HCT116 (cell line): ENCODE results near the gene BRIP1. TPM values are rescaled to one million over a fixed set of nuclear protein-coding genes. Genes with fewer than 3 reads are reported as not detected.

Source experiments
- ATAC-seq: fragments of 200-7000 bp; cut with Tn5 transposase; 2 replicates; pipeline ENCODE4 v1.9.1; 2020; ENCODE audit warnings: mild to moderate bottlenecking, moderate library complexity
- BruUV-seq: library from RNA; stranded (reverse); fragments of 400-500 nt; replicated peaks from 2 replicates; lab custom pipeline; 2021; lab: Mats Ljungman, UMichigan
- CTCF ChIA-PET: fragments of 300-600 bp; sonication (Branson Sonifier 250); formaldehyde crosslinking; loops from one replicate; lab custom pipeline; 2021; ENCODE audit warnings: antibody characterized with exemption; lab: Charles Lee
- POLR2A ChIA-PET: fragments of 300-600, 350-600 bp; sonication (Branson Sonifier 250); formaldehyde crosslinking; loops from one replicate; lab custom pipeline; 2021; ENCODE audit warnings: antibody characterized with exemption; lab: Charles Lee
- RAD21 ChIA-PET, 2 experiments: fragments of 300-600 bp; sonication (Branson Sonifier 250); formaldehyde crosslinking; loops; one replicate each; lab custom pipeline; 2023; ENCODE audit warnings: low total read pairs in 2 of 2; ENCODE audit not compliant: uncharacterized antibody in 2 of 2, unreplicated experiment in 2 of 2, low non-redundant PET in 1 of 2; lab: Charles Lee
- DNase-seq: peaks from one replicate; pipeline ENCODE4 v3.0.0-alpha.2; 2010; ENCODE audit warnings: low read depth, low spot score
- H2AFZ ChIP-seq: fragments of 200-600 bp; shearing (Covaris generic), sonication (generic); 2 replicates; pipeline ENCODE4 v1.6.1; 2017; ENCODE audit warnings: low read depth, mixed run types, mixed read lengths, antibody characterized with exemption, low read length; ENCODE audit not compliant: poor library complexity, severe bottlenecking
- H3K27ac ChIP-seq: 2 replicates; pipeline ENCODE4 v1.5.1; 2012; ENCODE audit warnings: low read depth, low read length
- H3K27me3 ChIP-seq: fragments of 200-600 bp; sonication (generic); 2 replicates; pipeline ENCODE4 v1.6.1; 2016; ENCODE audit warnings: mixed run types, low read length, mixed read lengths; ENCODE audit not compliant: insufficient read depth
- H3K36me3 ChIP-seq, 2 experiments: fragments of 200-500 bp in 1 of 2; fragments of 200-600 bp in 1 of 2; sonication (Bioruptor generic) in 1 of 2; sonication (generic) in 1 of 2; 2 replicates each; pipeline versions ENCODE4 v1.5.1 to v1.6.1; 2014 to 2016; ENCODE audit warnings: low read length in 2 of 2, inconsistent platforms in 1 of 2, mixed read lengths in 1 of 2, mixed run types in 1 of 2; ENCODE audit not compliant: insufficient read depth in 2 of 2, control insufficient read depth in 1 of 2
- H3K4me1 ChIP-seq, 2 experiments: fragments of 200-600 bp in 1 of 2; sonication (generic) in 1 of 2; 2 replicates each; pipeline versions ENCODE4 v1.5.1 to v1.6.1; 2012 to 2017; ENCODE audit warnings: low read length in 2 of 2, inconsistent platforms in 1 of 2, mild to moderate bottlenecking in 1 of 2, mixed read lengths in 1 of 2, mixed run types in 1 of 2, moderate library complexity in 1 of 2; ENCODE audit not compliant: insufficient read depth in 2 of 2, control insufficient read depth in 1 of 2
- H3K4me2 ChIP-seq: fragments of 200-600 bp; sonication (generic); 2 replicates; pipeline ENCODE4 v1.6.1; 2017; ENCODE audit warnings: mixed run types, low read length, mixed read lengths
- H3K4me3 ChIP-seq, 2 experiments: fragments of 200-600 bp in 1 of 2; sonication (generic) in 1 of 2; replicated peaks in 1 of 2; 2 replicates each; pipeline ENCODE4 v1.5.1; 2011 to 2016; ENCODE audit warnings: low read length in 2 of 2, control low read depth in 1 of 2, low read depth in 1 of 2, mild to moderate bottlenecking in 1 of 2, mixed read lengths in 1 of 2, mixed run types in 1 of 2
- H3K79me2 ChIP-seq: fragments of 200-600 bp; sonication (generic); 2 replicates; pipeline ENCODE4 v1.6.1; 2017; ENCODE audit warnings: mild to moderate bottlenecking, mixed run types, low read length, moderate library complexity, mixed read lengths; ENCODE audit not compliant: insufficient read depth
- H3K9ac ChIP-seq: fragments of 200-600 bp; sonication (generic); 2 replicates; pipeline ENCODE4 v1.6.1; 2016; ENCODE audit warnings: low read length, mixed read lengths
- H3K9me2 ChIP-seq: fragments of 200-600 bp; sonication (generic), shearing (Covaris generic); 2 replicates; pipeline ENCODE4 v1.6.1; 2017; ENCODE audit warnings: mixed run types, mild to moderate bottlenecking, moderate library complexity; ENCODE audit not compliant: insufficient read depth
- H3K9me3 ChIP-seq, 2 experiments: fragments of 200-500 bp in 1 of 2; fragments of 200-600 bp in 1 of 2; sonication (Bioruptor generic) in 1 of 2; sonication (generic) in 1 of 2; 2 replicates each; pipeline ENCODE4 v1.6.1; 2014 to 2017; ENCODE audit warnings: low read length in 2 of 2, mixed read lengths in 2 of 2, inconsistent platforms in 1 of 2, low read depth in 1 of 2, mild to moderate bottlenecking in 1 of 2, mixed run types in 1 of 2, moderate library complexity in 1 of 2; ENCODE audit not compliant: control insufficient read depth in 1 of 2, insufficient read depth in 1 of 2
- H4K20me1 ChIP-seq: fragments of 200-600 bp; sonication (generic), shearing (Covaris generic); 2 replicates; pipeline ENCODE4 v1.6.1; 2017; ENCODE audit warnings: mixed run types, mild to moderate bottlenecking, moderate library complexity; ENCODE audit not compliant: insufficient read depth
- ATF3 ChIP-seq: IDR thresholded peaks from 2 replicates; pipeline ENCODE4 v1.6.1; 2012
- CBX3 ChIP-seq: IDR thresholded peaks from 2 replicates; pipeline ENCODE4 v1.6.1; 2012; ENCODE audit warnings: low read depth
- CEBPB ChIP-seq: IDR thresholded peaks from 2 replicates; pipeline ENCODE4 v1.6.1; 2012; ENCODE audit warnings: low read depth
- ELF1 ChIP-seq: IDR thresholded peaks from 2 replicates; pipeline ENCODE4 v1.6.1; 2012; ENCODE audit warnings: low read depth, borderline replicate concordance
- FOSL1 ChIP-seq: IDR thresholded peaks from 2 replicates; pipeline ENCODE4 v1.6.1; 2012; ENCODE audit warnings: low read depth
- JUND ChIP-seq: IDR thresholded peaks from 2 replicates; pipeline ENCODE4 v1.6.1; 2012
- POLR2AphosphoS5 ChIP-seq: IDR thresholded peaks from 2 replicates; pipeline ENCODE4 v1.6.1; 2011; ENCODE audit warnings: mild to moderate bottlenecking, low read depth, low read length, moderate library complexity
- RAD21 ChIP-seq: IDR thresholded peaks from 2 replicates; pipeline ENCODE4 v1.6.1; 2012; ENCODE audit warnings: low read depth, mild to moderate bottlenecking
- SIN3A ChIP-seq: IDR thresholded peaks from 2 replicates; pipeline ENCODE4 v1.6.1; 2012; ENCODE audit warnings: low read depth
- SRF ChIP-seq: IDR thresholded peaks from 2 replicates; pipeline ENCODE4 v1.6.1; 2012; ENCODE audit warnings: low read depth
- YY1 ChIP-seq: IDR thresholded peaks from 2 replicates; pipeline ENCODE4 v1.6.1; 2011; ENCODE audit warnings: low read length, low read depth, moderate library complexity, mild to moderate bottlenecking; ENCODE audit not compliant: insufficient replicate concordance; ENCODE audit errors: extremely low read depth
- ZFX ChIP-seq: fragments of 450-650 bp; IDR thresholded peaks from 2 replicates; pipeline ENCODE4 v1.6.1; 2017
- ZNF274 ChIP-seq: fragments of 200-500 bp; sonication (Bioruptor generic); IDR thresholded peaks from 2 replicates; pipeline ENCODE4 v1.6.1; 2014; ENCODE audit warnings: mild to moderate bottlenecking, low read depth, low read length, inconsistent platforms
- intact Hi-C: fragments of 100-400 bp; cut with micrococcal nuclease; formaldehyde crosslinking; loops from 2 replicates; pipeline ENCODE4 v1.10.0; 2022
- total RNA-seq: library from RNA; stranded (reverse); gene quantifications from one replicate; pipeline ENCODE4 v1.2.1, GENCODE V29; 2021; ENCODE audit not compliant: unreplicated experiment
- TF ChIP-seq, protein P1 (sequence below): IDR thresholded peaks from 2 replicates; pipeline ENCODE4 v1.6.1; 2012

BRIP1 gene
- total RNA-seq, 1 experiment from 2014 or later: 22.2 TPM

GRCh38 chr17:61848247-61848646 is 15.1 kb downstream of the BRIP1 start:
- ChIA-PET RAD21 (no interaction called here), CTCF (no interaction called here), POLR2A (no interaction called here)
- no peak overlapping the region for H2AFZ ChIP-seq
- H4K20me1 ChIP-seq: no peaks in the 10 kb centered on the region
- ATAC-seq (no peak), DNase-seq (no peak)
- H3K79me2 ChIP-seq: peaks cover 4% of the 10 kb centered on the region; the same call in 1 of the 2 replicates
- no peaks in the 10 kb centered on the region for H3K9me3 ChIP-seq
- H3K4me2 ChIP-seq: no peak overlapping the region
- H3K9me2 ChIP-seq: no peaks in the 10 kb centered on the region
- no peaks in the 10 kb centered on the region for H3K4me1 ChIP-seq
- BruUV-seq: no TSS peak
- peaks cover 10 to 32% of the 10 kb centered on the region in 2 experiments; a peak in 3 of 4 replicates for H3K36me3 ChIP-seq
- H3K9ac ChIP-seq: no peak overlapping the region
- H3K4me3 ChIP-seq: no peak overlapping the region
- intact Hi-C loops: no loop called here
- TF ChIP-seq CBX3 (no peak), RAD21 (no peak), ATF3 (no peak), ZNF274 (no peak), CEBPB (no peak), ZFX (no peak), JUND (no peak), SIN3A (no peak), ELF1 (no peak), FOSL1 (no peak), YY1 (no peak), POLR2AphosphoS5 (no peak), SRF (no peak)
- TF ChIP-seq, protein P1, sequence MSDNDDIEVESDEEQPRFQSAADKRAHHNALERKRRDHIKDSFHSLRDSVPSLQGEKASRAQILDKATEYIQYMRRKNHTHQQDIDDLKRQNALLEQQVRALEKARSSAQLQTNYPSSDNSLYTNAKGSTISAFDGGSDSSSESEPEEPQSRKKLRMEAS: no peak
- H3K27ac ChIP-seq: no peak overlapping the region
- H3K27me3 ChIP-seq: no peaks in the 10 kb centered on the region
